Mesenchymal stem cell (in vitro differentiated cells and primary cell): ENCODE measurements around the gene IGF1R.

Experiments
- DNase-seq: peaks from one replicate; pipeline ENCODE4 v3.0.0-alpha.2; 2013
- H2AFZ ChIP-seq: one replicate; pipeline ENCODE4 v1.6.1; 2013; ENCODE audit warnings: low read depth, mild to moderate bottlenecking, control low read depth, inconsistent platforms, low read length, moderate library complexity
- H2AK5ac ChIP-seq: 2 replicates; pipeline ENCODE4 v1.6.1; 2013; ENCODE audit warnings: low read length, moderate library complexity, mild to moderate bottlenecking, inconsistent platforms; ENCODE audit not compliant: severe bottlenecking
- H2BK120ac ChIP-seq: one replicate; pipeline ENCODE4 v1.6.1; 2013; ENCODE audit warnings: low read depth, mild to moderate bottlenecking, inconsistent platforms, low read length, moderate library complexity
- H2BK12ac ChIP-seq, 2 experiments: one replicate each; pipeline ENCODE4 v1.6.1; 2013; ENCODE audit warnings: inconsistent platforms in 2 of 2, low read length in 2 of 2, mild to moderate bottlenecking in 2 of 2, moderate library complexity in 2 of 2, control low read depth in 1 of 2
- H2BK15ac ChIP-seq: one replicate; pipeline ENCODE4 v1.6.1; 2013; ENCODE audit warnings: mild to moderate bottlenecking, low read depth, inconsistent platforms; ENCODE audit not compliant: poor library complexity, severe bottlenecking
- H2BK5ac ChIP-seq: 2 replicates; pipeline ENCODE4 v1.6.1; 2013; ENCODE audit warnings: low read depth, mild to moderate bottlenecking, low read length, control low read depth, inconsistent platforms; ENCODE audit not compliant: poor library complexity, severe bottlenecking
- H3K14ac ChIP-seq, 2 experiments: one replicate each; pipeline ENCODE4 v1.6.1; 2013; ENCODE audit warnings: inconsistent platforms in 2 of 2, low read length in 2 of 2, control low read depth in 1 of 2, mild to moderate bottlenecking in 1 of 2, moderate library complexity in 1 of 2
- H3K18ac ChIP-seq, 2 experiments: one replicate each; pipeline ENCODE4 v1.6.1; 2013; ENCODE audit warnings: inconsistent platforms in 2 of 2, low read length in 2 of 2, control low read depth in 1 of 2, low read depth in 1 of 2, mild to moderate bottlenecking in 1 of 2
- H3K23ac ChIP-seq, 2 experiments: one replicate each; pipeline ENCODE4 v1.6.1; 2013; ENCODE audit warnings: inconsistent platforms in 2 of 2, low read length in 2 of 2, mild to moderate bottlenecking in 2 of 2, moderate library complexity in 2 of 2, control low read depth in 1 of 2
- H3K27ac ChIP-seq: 2 replicates; pipeline ENCODE4 v1.5.1; 2013; ENCODE audit warnings: mild to moderate bottlenecking, moderate library complexity, low read length, control low read depth, inconsistent platforms; ENCODE audit not compliant: poor library complexity, severe bottlenecking
- H3K27me3 ChIP-seq, 2 experiments: 2 replicates each; pipeline versions ENCODE4 v1.6.1 to v1.7.0; 2013; ENCODE audit warnings: low read length in 2 of 2, mild to moderate bottlenecking in 2 of 2, moderate library complexity in 2 of 2, control low read depth in 1 of 2, inconsistent platforms in 1 of 2; ENCODE audit not compliant: control insufficient read depth in 1 of 2, insufficient read depth in 1 of 2
- H3K36me3 ChIP-seq, 2 experiments: 2 replicates each; pipeline versions ENCODE4 v1.6.1 to v1.7.0; 2013; ENCODE audit warnings: low read length in 2 of 2, control low read depth in 1 of 2, inconsistent platforms in 1 of 2, low read depth in 1 of 2, mild to moderate bottlenecking in 1 of 2; ENCODE audit not compliant: insufficient read depth in 2 of 2, control insufficient read depth in 1 of 2
- H3K4ac ChIP-seq, 2 experiments: one replicate each; pipeline ENCODE4 v1.6.1; 2013; ENCODE audit warnings: inconsistent platforms in 2 of 2, low read length in 2 of 2, mild to moderate bottlenecking in 2 of 2, moderate library complexity in 2 of 2, control low read depth in 1 of 2, low read depth in 1 of 2
- H3K4me1 ChIP-seq: 2 replicates; pipeline ENCODE4 v1.6.1; 2013; ENCODE audit warnings: low read depth, low read length, control low read depth; ENCODE audit not compliant: control insufficient read depth, insufficient read depth
- H3K4me2 ChIP-seq: 2 replicates; pipeline ENCODE4 v1.6.1; 2013; ENCODE audit warnings: low read length, mild to moderate bottlenecking, inconsistent platforms; ENCODE audit not compliant: poor library complexity, severe bottlenecking
- H3K4me3 ChIP-seq, 2 experiments: 2 replicates each; pipeline versions ENCODE4 v1.5.1 to v1.7.0; 2013; ENCODE audit warnings: low read length in 2 of 2, mild to moderate bottlenecking in 2 of 2, control low read depth in 1 of 2, low read depth in 1 of 2; ENCODE audit not compliant: insufficient read depth in 1 of 2
- H3K79me1 ChIP-seq: replicated peaks from 2 replicates; pipeline ENCODE4 v1.6.1; 2013; ENCODE audit warnings: mild to moderate bottlenecking, control low read depth, low read length, inconsistent platforms; ENCODE audit not compliant: poor library complexity, severe bottlenecking
- H3K9ac ChIP-seq: 2 replicates; pipeline ENCODE4 v1.7.0; 2013; ENCODE audit warnings: mild to moderate bottlenecking, low read length, moderate library complexity
- H3K9me3 ChIP-seq: 2 replicates; pipeline ENCODE4 v1.7.0; 2013; ENCODE audit warnings: mild to moderate bottlenecking, low read length; ENCODE audit not compliant: control insufficient read depth
- H4K8ac ChIP-seq: one replicate; pipeline ENCODE4 v1.6.1; 2013; ENCODE audit warnings: inconsistent platforms, mild to moderate bottlenecking, low read length, moderate library complexity
- H4K91ac ChIP-seq: one replicate; pipeline ENCODE4 v1.6.1; 2013; ENCODE audit warnings: mild to moderate bottlenecking, low read length, inconsistent platforms
- WGBS: methylation state at CpG from one replicate; pipeline ENCODE4 v1.1.7; 2013; ENCODE audit warnings: mixed read lengths; 5-methylcytosine and 5-hydroxymethylcytosine counted together

IGF1R gene

DNA sequence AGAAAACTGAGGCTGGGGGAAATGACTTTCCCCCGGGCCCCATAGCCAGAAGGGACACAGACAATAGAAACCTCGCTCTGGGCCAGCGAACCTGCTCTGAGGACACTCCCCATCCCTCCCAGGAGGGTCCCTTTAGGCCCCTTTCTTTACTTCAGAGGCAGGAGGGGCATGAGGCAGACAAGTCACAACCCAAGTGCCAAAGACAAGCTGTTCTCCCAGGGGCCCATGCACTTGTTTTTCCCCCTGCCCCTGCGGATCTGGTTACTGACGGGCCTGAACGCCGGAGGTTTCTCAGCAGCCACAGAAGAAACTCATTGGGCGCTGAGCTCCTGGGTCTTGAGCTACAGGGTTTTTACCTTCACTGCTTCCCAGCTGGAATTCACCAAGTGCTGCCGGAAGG, 349.4 kb downstream of the IGF1R start:
- no peak overlapping the region for H2BK15ac ChIP-seq
- H4K8ac ChIP-seq = no peak overlapping the region
- H3K9ac ChIP-seq = no peak overlapping the region
- no peak overlapping the region for H3K4ac ChIP-seq
- no peak overlapping the region for H3K27ac ChIP-seq
- no peak overlapping the region for H2BK120ac ChIP-seq
- no peak for DNase-seq
- H3K9me3 ChIP-seq = peaks cover 10% of the 10 kb centered on the region
- H4K91ac ChIP-seq = no peak overlapping the region
- H2AK5ac ChIP-seq = no peak overlapping the region
- H3K79me1 ChIP-seq = no peaks in the 10 kb centered on the region
- no peak overlapping the region for H3K18ac ChIP-seq
- H3K4me1 ChIP-seq = no peaks in the 10 kb centered on the region
- peaks cover 10 to 13% of the 10 kb centered on the region in 2 experiments for H3K27me3 ChIP-seq
- H3K4me2 ChIP-seq = no peak overlapping the region
- 85% methylated on average over 9 of the region's 9 CpGs for WGBS
- H3K14ac ChIP-seq = no peak overlapping the region
- no peak overlapping the region for H3K23ac ChIP-seq
- no peak overlapping the region for H2AFZ ChIP-seq
- H3K4me3 ChIP-seq = no peak overlapping the region
- H2BK5ac ChIP-seq = no peak overlapping the region
- no peaks in the 10 kb centered on the region for H3K36me3 ChIP-seq
- H2BK12ac ChIP-seq = no peak overlapping the region

GRCh38 chr15:98998279-98998678, 349.9 kb downstream of the IGF1R start:
- WGBS = 77% methylated on average over 3 of the region's 3 CpGs
- H4K91ac ChIP-seq = no peak overlapping the region
- no peak overlapping the region for H2AFZ ChIP-seq
- no peak overlapping the region for H2BK15ac ChIP-seq
- no peak overlapping the region for H2BK120ac ChIP-seq
- H2BK12ac ChIP-seq = no peak overlapping the region
- H3K4ac ChIP-seq = no peak overlapping the region
- DNase-seq = no peak
- no peak overlapping the region for H3K4me2 ChIP-seq
- H3K9me3 ChIP-seq = peaks cover 10% of the 10 kb centered on the region
- H3K27me3 ChIP-seq = peaks cover 10 to 13% of the 10 kb centered on the region in 2 experiments
- no peaks in the 10 kb centered on the region for H3K4me1 ChIP-seq
- no peak overlapping the region for H3K27ac ChIP-seq
- H3K36me3 ChIP-seq = no peaks in the 10 kb centered on the region
- no peaks in the 10 kb centered on the region for H3K79me1 ChIP-seq
- no peak overlapping the region for H3K18ac ChIP-seq
- no peak overlapping the region for H3K4me3 ChIP-seq
- no peak overlapping the region for H4K8ac ChIP-seq
- no peak overlapping the region for H2BK5ac ChIP-seq
- H3K9ac ChIP-seq = no peak overlapping the region
- no peak overlapping the region for H3K14ac ChIP-seq
- H3K23ac ChIP-seq = no peak overlapping the region
- no peak overlapping the region for H2AK5ac ChIP-seq

GRCh38 chr15:98999233-98999632, 350.9 kb downstream of the IGF1R start:
- Histone ChIP-seq H2BK12ac (no peak overlapping the region), H3K23ac (no peak overlapping the region), H3K9ac (no peak overlapping the region), H4K91ac (no peak overlapping the region), H2AFZ (no peak overlapping the region), H3K18ac (no peak overlapping the region), H3K27me3 (peaks cover 10 to 13% of the 10 kb centered on the region in 2 experiments), H2BK15ac (no peak overlapping the region), H2BK5ac (no peak overlapping the region), H2AK5ac (no peak overlapping the region), H3K4me3 (no peak overlapping the region), H2BK120ac (no peak overlapping the region), H3K4me1 (no peaks in the 10 kb centered on the region), H3K27ac (no peak overlapping the region), H3K4me2 (no peak overlapping the region), H4K8ac (no peak overlapping the region), H3K9me3 (peaks cover 10% of the 10 kb centered on the region), H3K79me1 (no peaks in the 10 kb centered on the region), H3K14ac (no peak overlapping the region), H3K36me3 (no peaks in the 10 kb centered on the region), H3K4ac (no peak overlapping the region)
- DNase-seq = no peak
- 33% methylated on average over 1 of the region's 2 CpGs for WGBS

DNA sequence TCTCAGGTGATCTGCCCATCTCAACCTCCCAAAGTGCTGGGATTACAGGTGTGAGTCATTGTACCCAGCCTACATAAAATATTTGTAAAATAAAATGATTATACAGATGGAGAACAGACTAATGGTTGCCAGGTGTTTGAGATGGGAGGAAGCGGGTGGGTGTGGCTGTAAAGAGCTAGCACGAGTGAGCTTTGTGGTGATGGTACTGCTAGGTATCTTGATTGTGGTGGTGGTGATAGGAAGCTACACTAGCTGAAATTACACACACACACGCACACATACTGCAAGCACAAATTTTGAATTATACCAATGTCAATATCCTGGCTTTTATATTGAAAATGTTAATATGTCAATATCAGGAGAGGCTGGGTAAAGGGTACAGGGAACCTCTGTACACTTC, 353.9 kb downstream of the IGF1R start:
- Histone ChIP-seq H3K14ac (no peak overlapping the region), H3K4me3 (no peak overlapping the region), H3K27me3 (peaks cover 8 to 25% of the 10 kb centered on the region in 2 experiments), H3K9me3 (peaks cover 6% of the 10 kb centered on the region), H2BK15ac (no peak overlapping the region), H3K27ac (no peak overlapping the region), H2BK12ac (no peak overlapping the region), H3K79me1 (no peaks in the 10 kb centered on the region), H3K4me1 (peaks cover 1% of the 10 kb centered on the region), H3K23ac (no peak overlapping the region), H2AFZ (no peak overlapping the region), H3K4me2 (no peak overlapping the region), H4K91ac (no peak overlapping the region), H4K8ac (no peak overlapping the region), H2BK120ac (no peak overlapping the region), H3K9ac (no peak overlapping the region), H2AK5ac (no peak overlapping the region), H2BK5ac (no peak overlapping the region), H3K18ac (no peak overlapping the region), H3K4ac (no peak overlapping the region), H3K36me3 (no peaks in the 10 kb centered on the region)
- no peak for DNase-seq
- 83% methylated on average over 2 of the region's 3 CpGs for WGBS
